ENCODE data around the gene SUGP2.

SUGP2 gene

GRCh38 chr19:19033426-19034203 lies at the start of gene SUGP2, which contains the start of gene ARMC6:
Gene SUGP2 (minus strand): TSS chr19:19033517. CDS start chr19:19031071, 2,446 bp downstream.
Gene ARMC6 (plus strand): TSS chr19:19033603. CDS start chr19:19034210, 607 bp downstream.
- DNase-seq = peak; percentile 90

GRCh38 chr19:19081642-19082151 lies 48.4 kb upstream of the SUGP2 start:
- no peak for DNase-seq

- no peak for DNase-seq
These were observed 46.3 kb upstream of the SUGP2 start for GRCh38 chr19:19079571-19079970.

- no peak for DNase-seq
These were observed 45.5 kb upstream of the SUGP2 start for GRCh38 chr19:19078801-19079200.

- no peak for DNase-seq
These were observed 43.8 kb upstream of the SUGP2 start for GRCh38 chr19:19077103-19077502.

- DNase-seq = no peak
These were observed 43.2 kb upstream of the SUGP2 start for GRCh38 chr19:19076476-19076875.

GRCh38 chr19:19075126-19075525 lies 41.8 kb upstream of the SUGP2 start:
- no peak for DNase-seq

- no peak for DNase-seq
These were observed 41.0 kb upstream of the SUGP2 start for GRCh38 chr19:19074196-19074882.

- no peak for DNase-seq
These were observed 38.6 kb upstream of the SUGP2 start for GRCh38 chr19:19071897-19072296.

GRCh38 chr19:19068659-19069654 lies 35.6 kb upstream of the SUGP2 start:
- DNase-seq = no peak

- no peak for DNase-seq
These were observed 34.2 kb upstream of the SUGP2 start for GRCh38 chr19:19067276-19068072.

GRCh38 chr19:19064811-19065745 lies 31.8 kb upstream of the SUGP2 start:
- DNase-seq = peak; percentile 52

GRCh38 chr19:19064098-19064722 lies 30.9 kb upstream of the SUGP2 start:
- DNase-seq = no peak

- peak; percentile 99 for DNase-seq
These were observed 30.1 kb upstream of the SUGP2 start, which contains the start of gene SLC25A42 for GRCh38 chr19:19063183-19064097. Gene SLC25A42 (plus strand): TSS chr19:19063994. CDS start chr19:19096125, 32,131 bp downstream.

GRCh38 chr19:19062454-19063182 lies 29.3 kb upstream of the SUGP2 start:
- DNase-seq = peak; percentile 55

- no peak for DNase-seq
These were observed 28.2 kb upstream of the SUGP2 start for GRCh38 chr19:19061506-19061905.

- no peak for DNase-seq
These were observed 26.7 kb upstream of the SUGP2 start for GRCh38 chr19:19059837-19060611.
